NCI-H2029 (cell line): ENCODE measurements around the gene PCCA.

Experiments used
- DNase-seq: peaks from one replicate; lab custom pipeline; 2025; lab: John Stamatoyannopoulos, UW

PCCA gene

GRCh38 chr13:100470866-100471505, 382.1 kb downstream of the PCCA start:
- DNase-seq, result no peak

- DNase-seq, result no peak
Measured at GRCh38 chr13:100473087-100473486, 384.2 kb downstream of the PCCA start.

GRCh38 chr13:100473501-100474044, 384.7 kb downstream of the PCCA start:
- no peak for DNase-seq

- DNase-seq, result no peak
Measured at GRCh38 chr13:100476963-100477362, 388.1 kb downstream of the PCCA start.

GRCh38 chr13:100478107-100478809, 389.4 kb downstream of the PCCA start:
- DNase-seq, result no peak

GRCh38 chr13:100480676-100481075, 391.8 kb downstream of the PCCA start:
- no peak for DNase-seq

- DNase-seq, result no peak
Measured at GRCh38 chr13:100483139-100483538, 394.2 kb downstream of the PCCA start.

GRCh38 chr13:100483841-100484381, 395.0 kb downstream of the PCCA start:
- DNase-seq, result no peak

GRCh38 chr13:100484702-100485101, 395.8 kb downstream of the PCCA start:
- DNase-seq, result no peak

GRCh38 chr13:100485265-100485664, 396.4 kb downstream of the PCCA start:
- DNase-seq, result no peak

- peak; percentile 77 for DNase-seq
Measured at GRCh38 chr13:100490692-100491091, 401.8 kb downstream of the PCCA start.

GRCh38 chr13:100491164-100491842, 402.4 kb downstream of the PCCA start:
- no peak for DNase-seq

GRCh38 chr13:100493418-100493817, 404.5 kb downstream of the PCCA start:
- DNase-seq, result no peak

- DNase-seq, result no peak
Measured at GRCh38 chr13:100495455-100495854, 406.6 kb downstream of the PCCA start.

- no peak for DNase-seq
Measured at GRCh38 chr13:100497389-100497788, 408.5 kb downstream of the PCCA start.

GRCh38 chr13:100502446-100502845, 413.6 kb downstream of the PCCA start:
- DNase-seq, result no peak

GRCh38 chr13:100503622-100504021, 414.7 kb downstream of the PCCA start:
- DNase-seq, result no peak

- DNase-seq, result no peak
Measured at GRCh38 chr13:100506154-100506553, 417.3 kb downstream of the PCCA start.

- DNase-seq, result no peak
Measured at GRCh38 chr13:100506600-100507422, 417.9 kb downstream of the PCCA start.

- no peak for DNase-seq
Measured at GRCh38 chr13:100508455-100508854, 419.6 kb downstream of the PCCA start.

- no peak for DNase-seq
Measured at GRCh38 chr13:100508996-100509395, 420.1 kb downstream of the PCCA start.
